Measurements from ENCODE around the gene CRYBG1.

Gene CRYBG1

GRCh38 chr6:106452628-106453027 lies 92.1 kb downstream of the CRYBG1 start:
- TF ChIP-seq EZH2phosphoT487 (IDR thresholded peaks at IDR 0.05; ENCODE audit: low read length) (no peak), EZH2 (optimal IDR thresholded peaks at IDR 0.05; ENCODE audit: low read depth, low read length) (no peak), CTCF (IDR thresholded peaks at IDR 0.05; ENCODE audit: low read length) (no peak)
- Histone ChIP-seq H3K9me2 (replicated peaks; ENCODE audit: insufficient read depth, low read length) (no peaks in the 10 kb centered on the region), H3K4me3 (ENCODE audit: low read length) (no peak overlapping the region), H3K27ac (ENCODE audit: low read length) (no peak overlapping the region), H3K9me3 (replicated peaks; ENCODE audit: insufficient read depth, low read length) (no peaks in the 10 kb centered on the region), H3K4me2 (ENCODE audit: low read depth, low read length) (no peak overlapping the region), H3K4me1 (ENCODE audit: low read length) (no peaks in the 10 kb centered on the region), H3K9ac (ENCODE audit: low read length) (no peak overlapping the region), H3F3A (ENCODE audit: insufficient read depth, low read length) (no peaks in the 10 kb centered on the region), H3K79me2 (ENCODE audit: low read length) (no peaks in the 10 kb centered on the region), H3K27me3 (replicated peaks; ENCODE audit: insufficient read depth, low read length) (no peaks in the 10 kb centered on the region), H2AFZ (ENCODE audit: low read length) (no peak overlapping the region), H4K20me1 (ENCODE audit: insufficient read depth, low read length) (no peaks in the 10 kb centered on the region), H3K36me3 (replicated peaks; ENCODE audit: insufficient read depth, low read length) (no peaks in the 10 kb centered on the region)
- DNase-seq: no peak

- no peaks in the 10 kb centered on the region for H3K4me1 ChIP-seq (ENCODE audit: low read length)
- H3K27me3 ChIP-seq (replicated peaks; ENCODE audit: insufficient read depth, low read length): no peaks in the 10 kb centered on the region
- H4K20me1 ChIP-seq (ENCODE audit: insufficient read depth, low read length): no peaks in the 10 kb centered on the region
- no peaks in the 10 kb centered on the region for H3K9me3 ChIP-seq (replicated peaks; ENCODE audit: insufficient read depth, low read length)
- no peak for DNase-seq
- no peaks in the 10 kb centered on the region for H3K36me3 ChIP-seq (replicated peaks; ENCODE audit: insufficient read depth, low read length)
- TF ChIP-seq EZH2phosphoT487 (IDR thresholded peaks at IDR 0.05; ENCODE audit: low read length) (no peak), CTCF (IDR thresholded peaks at IDR 0.05; ENCODE audit: low read length) (no peak), EZH2 (optimal IDR thresholded peaks at IDR 0.05; ENCODE audit: low read depth, low read length) (no peak)
- H3K4me3 ChIP-seq (ENCODE audit: low read length): no peak overlapping the region
- H3K79me2 ChIP-seq (ENCODE audit: low read length): no peaks in the 10 kb centered on the region
- H3K4me2 ChIP-seq (ENCODE audit: low read depth, low read length): no peak overlapping the region
- no peak overlapping the region for H3K9ac ChIP-seq (ENCODE audit: low read length)
- H2AFZ ChIP-seq (ENCODE audit: low read length): no peak overlapping the region
- H3K27ac ChIP-seq (ENCODE audit: low read length): no peak overlapping the region
- no peaks in the 10 kb centered on the region for H3K9me2 ChIP-seq (replicated peaks; ENCODE audit: insufficient read depth, low read length)
- H3F3A ChIP-seq (ENCODE audit: insufficient read depth, low read length): no peaks in the 10 kb centered on the region
Measured at GRCh38 chr6:106453756-106454367, 93.3 kb downstream of the CRYBG1 start.

GRCh38 chr6:106456756-106457155 lies 96.2 kb downstream of the CRYBG1 start:
- H3K27ac ChIP-seq (ENCODE audit: low read length): no peak overlapping the region
- H3K4me3 ChIP-seq (ENCODE audit: low read length): no peak overlapping the region
- TF ChIP-seq CTCF (IDR thresholded peaks at IDR 0.05; ENCODE audit: low read length) (no peak), EZH2phosphoT487 (IDR thresholded peaks at IDR 0.05; ENCODE audit: low read length) (no peak), EZH2 (optimal IDR thresholded peaks at IDR 0.05; ENCODE audit: low read depth, low read length) (no peak)
- H4K20me1 ChIP-seq (ENCODE audit: insufficient read depth, low read length): no peaks in the 10 kb centered on the region
- H3K9me3 ChIP-seq (replicated peaks; ENCODE audit: insufficient read depth, low read length): no peaks in the 10 kb centered on the region
- no peak overlapping the region for H3K9ac ChIP-seq (ENCODE audit: low read length)
- no peak overlapping the region for H2AFZ ChIP-seq (ENCODE audit: low read length)
- DNase-seq: no peak
- no peaks in the 10 kb centered on the region for H3K9me2 ChIP-seq (replicated peaks; ENCODE audit: insufficient read depth, low read length)
- H3K4me1 ChIP-seq (ENCODE audit: low read length): no peaks in the 10 kb centered on the region
- no peaks in the 10 kb centered on the region for H3K27me3 ChIP-seq (replicated peaks; ENCODE audit: insufficient read depth, low read length)
- H3K36me3 ChIP-seq (replicated peaks; ENCODE audit: insufficient read depth, low read length): no peaks in the 10 kb centered on the region
- H3K4me2 ChIP-seq (ENCODE audit: low read depth, low read length): no peak overlapping the region
- H3K79me2 ChIP-seq (ENCODE audit: low read length): no peaks in the 10 kb centered on the region
- H3F3A ChIP-seq (ENCODE audit: insufficient read depth, low read length): no peaks in the 10 kb centered on the region
